Body of pancreas (tissue), 4 donors: ENCODE measurements around the gene TGFBRAP1.

Experiments used
- POLR2A ChIP-seq, 3 donors: fragments of 450-650 bp; IDR thresholded peaks; one replicate each; pipeline ENCODE4 v1.6.1; 2016; ENCODE audit warnings: antibody characterized with exemption in 3 of 3, mild to moderate bottlenecking in 2 of 3
- TF ChIP-seq, protein P1 (sequence below), 7 experiments: fragments of 450-650 bp in 4 of 7; fragments of 200-600 bp in 3 of 7; sonication (generic) in 3 of 7; IDR thresholded peaks; one replicate each; pipeline ENCODE4 v1.5.1; 2016 to 2019; ENCODE audit warnings: antibody characterized with exemption in 7 of 7

DNA sequence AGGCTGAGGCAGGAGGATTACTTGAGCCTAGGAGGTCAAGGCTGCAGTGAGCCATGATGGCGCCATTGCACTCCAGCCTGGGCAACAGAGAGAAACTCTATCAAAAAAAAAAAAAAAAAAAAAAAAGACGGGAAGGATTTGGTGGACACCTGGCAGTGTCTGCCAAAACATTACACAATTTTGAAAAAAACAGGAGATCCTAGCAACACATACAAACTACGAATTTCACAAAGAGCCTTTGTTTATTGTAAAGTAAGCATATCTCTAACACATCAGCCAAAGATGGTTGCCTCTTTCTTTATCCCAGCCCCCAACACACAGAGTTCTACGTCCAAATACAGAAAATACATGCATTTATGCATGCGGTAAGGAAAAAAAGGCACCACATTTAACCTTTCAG, 80.4 kb downstream of the TGFBRAP1 start:
- TF ChIP-seq, protein P1, sequence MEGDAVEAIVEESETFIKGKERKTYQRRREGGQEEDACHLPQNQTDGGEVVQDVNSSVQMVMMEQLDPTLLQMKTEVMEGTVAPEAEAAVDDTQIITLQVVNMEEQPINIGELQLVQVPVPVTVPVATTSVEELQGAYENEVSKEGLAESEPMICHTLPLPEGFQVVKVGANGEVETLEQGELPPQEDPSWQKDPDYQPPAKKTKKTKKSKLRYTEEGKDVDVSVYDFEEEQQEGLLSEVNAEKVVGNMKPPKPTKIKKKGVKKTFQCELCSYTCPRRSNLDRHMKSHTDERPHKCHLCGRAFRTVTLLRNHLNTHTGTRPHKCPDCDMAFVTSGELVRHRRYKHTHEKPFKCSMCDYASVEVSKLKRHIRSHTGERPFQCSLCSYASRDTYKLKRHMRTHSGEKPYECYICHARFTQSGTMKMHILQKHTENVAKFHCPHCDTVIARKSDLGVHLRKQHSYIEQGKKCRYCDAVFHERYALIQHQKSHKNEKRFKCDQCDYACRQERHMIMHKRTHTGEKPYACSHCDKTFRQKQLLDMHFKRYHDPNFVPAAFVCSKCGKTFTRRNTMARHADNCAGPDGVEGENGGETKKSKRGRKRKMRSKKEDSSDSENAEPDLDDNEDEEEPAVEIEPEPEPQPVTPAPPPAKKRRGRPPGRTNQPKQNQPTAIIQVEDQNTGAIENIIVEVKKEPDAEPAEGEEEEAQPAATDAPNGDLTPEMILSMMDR (IDR thresholded peaks at IDR 0.05): no peak
- TF ChIP-seq POLR2A (IDR thresholded peaks at IDR 0.05): no peak
